Neural progenitor cell (in vitro differentiated cells): ENCODE results near the gene ZDHHC14. TPM values are rescaled to one million over a fixed set of nuclear protein-coding genes. Genes with fewer than 3 reads are reported as not detected.

Experiments used
- DNase-seq: peaks from one replicate; pipeline ENCODE4 v3.0.0-alpha.2; 2016; ENCODE audit warnings: low spot score
- H2AFZ ChIP-seq: fragments of 200-600 bp; sonication (generic); replicated peaks from 2 replicates; pipeline ENCODE4 v1.6.1; 2016; ENCODE audit warnings: antibody characterized with exemption
- H3F3A ChIP-seq: fragments of 200-600 bp; sonication (generic); 2 replicates; pipeline ENCODE4 v1.6.1; 2016; ENCODE audit warnings: antibody characterized with exemption, low read depth
- H3K27ac ChIP-seq: fragments of 200-600 bp; sonication (generic); 2 replicates; pipeline ENCODE4 v1.5.1; 2016; ENCODE audit warnings: mild to moderate bottlenecking
- H3K27me3 ChIP-seq: fragments of 200-600 bp; sonication (generic); 2 replicates; pipeline ENCODE4 v1.6.1; 2016; ENCODE audit warnings: mild to moderate bottlenecking, moderate library complexity
- H3K36me3 ChIP-seq: fragments of 200-600 bp; sonication (generic); 2 replicates; pipeline ENCODE4 v1.5.1; 2016
- H3K4me1 ChIP-seq: fragments of 200-600 bp; sonication (generic); 2 replicates; pipeline ENCODE4 v1.6.1; 2016; ENCODE audit warnings: mixed run types
- H3K4me2 ChIP-seq: fragments of 200-600 bp; sonication (generic); 2 replicates; pipeline ENCODE4 v1.6.1; 2016
- H3K4me3 ChIP-seq: fragments of 200-600 bp; sonication (generic); 2 replicates; pipeline ENCODE4 v1.5.1; 2016
- H3K79me2 ChIP-seq: fragments of 200-600 bp; sonication (generic); 2 replicates; pipeline ENCODE4 v1.6.1; 2016; ENCODE audit warnings: low read depth
- H3K9ac ChIP-seq: fragments of 200-600 bp; sonication (generic); 2 replicates; pipeline ENCODE4 v1.6.1; 2016
- H3K9me3 ChIP-seq: fragments of 200-600 bp; sonication (generic); 2 replicates; pipeline ENCODE4 v1.5.1; 2016; ENCODE audit warnings: low read depth
- H4K20me1 ChIP-seq: fragments of 200-600 bp; sonication (generic); 2 replicates; pipeline ENCODE4 v1.6.1; 2016; ENCODE audit warnings: low read depth
- H3K27ac Mint-ChIP-seq: 3 replicates; pipeline ENCODE4 v1.8.0; 2021; ENCODE audit warnings: mixed read lengths
- H3K27me3 Mint-ChIP-seq: 2 replicates; pipeline ENCODE4 v1.8.0; 2022; ENCODE audit warnings: low read depth, mild to moderate bottlenecking, inconsistent platforms, moderate library complexity, mixed read lengths; ENCODE audit not compliant: insufficient read depth
- H3K36me3 Mint-ChIP-seq: 3 replicates; pipeline ENCODE4 v1.8.0; 2021; ENCODE audit warnings: mixed read lengths
- H3K4me1 Mint-ChIP-seq: 3 replicates; pipeline ENCODE4 v1.8.0; 2021; ENCODE audit warnings: mixed read lengths
- H3K4me3 Mint-ChIP-seq: 3 replicates; pipeline ENCODE4 v1.8.0; 2021; ENCODE audit warnings: mild to moderate bottlenecking, moderate library complexity, mixed read lengths
- H3K9me3 Mint-ChIP-seq: 3 replicates; pipeline ENCODE4 v1.8.0; 2020; ENCODE audit warnings: mixed read lengths
- EZH2 ChIP-seq: fragments of 200-600 bp; sonication (generic); IDR thresholded peaks from 2 replicates; pipeline ENCODE4 v1.6.1; 2017; ENCODE audit warnings: antibody characterized with exemption, mild to moderate bottlenecking, moderate library complexity
- EZH2phosphoT487 ChIP-seq: fragments of 200-600 bp; sonication (generic); IDR thresholded peaks from 2 replicates; pipeline ENCODE4 v1.6.1; 2017; ENCODE audit warnings: antibody characterized with exemption
- total RNA-seq: library from RNA; depleted of rRNA; stranded (reverse); fragments of >200 nt; gene quantifications from 2 replicates; pipeline ENCODE4 v1.2.3, GENCODE V29; 2015; ENCODE audit warnings: low replicate concordance
- TF ChIP-seq, protein P1 (sequence below): fragments of 200-600 bp; sonication (generic); IDR thresholded peaks from 2 replicates; pipeline ENCODE4 v1.5.1; 2017; ENCODE audit warnings: antibody characterized with exemption, mild to moderate bottlenecking

ZDHHC14 gene
- total RNA-seq, 1 donor from 2014 or later, result 14.5 TPM

DNA sequence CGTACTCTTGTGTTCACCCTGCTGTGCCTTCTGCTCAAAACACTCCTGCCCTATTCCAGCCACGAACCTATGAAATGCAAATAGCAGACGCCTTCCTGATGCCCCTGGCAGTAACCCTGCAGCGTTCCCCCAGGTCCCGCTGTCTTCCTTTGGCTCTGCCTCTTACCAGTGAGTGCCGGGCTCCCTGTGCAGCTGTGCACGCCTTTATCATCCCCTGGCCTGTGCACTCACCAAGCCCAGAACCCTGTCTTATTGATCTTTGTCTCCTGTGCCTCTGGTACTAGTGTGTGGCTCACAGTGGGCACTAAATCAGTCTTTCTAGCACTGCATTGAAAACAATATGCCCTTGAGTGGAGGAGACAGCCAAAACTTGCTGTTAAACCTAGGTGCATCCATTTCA is 19.7 kb downstream of the ZDHHC14 start:
- Histone ChIP-seq H3K4me3 (no peak overlapping the region), H3K4me1 (peaks cover 50% of the 10 kb centered on the region), H3K9ac (no peak overlapping the region), H3K27ac (peak overlapping the region; percentile 1), H3F3A (peaks cover 23% of the 10 kb centered on the region), H3K79me2 (no peaks in the 10 kb centered on the region), H3K9me3 (no peaks in the 10 kb centered on the region), H3K27me3 (no peaks in the 10 kb centered on the region), H4K20me1 (peaks cover 7% of the 10 kb centered on the region), H2AFZ (no peak overlapping the region), H3K36me3 (no peaks in the 10 kb centered on the region), H3K4me2 (no peak overlapping the region)
- Mint-ChIP-seq H3K27me3 (no peaks in the 10 kb centered on the region), H3K4me1 (peaks cover 12% of the 10 kb centered on the region), H3K27ac (no peak overlapping the region), H3K36me3 (peaks cover 4% of the 10 kb centered on the region), H3K4me3 (no peak overlapping the region), H3K9me3 (no peaks in the 10 kb centered on the region)
- TF ChIP-seq EZH2phosphoT487, result no peak
- no peak for TF ChIP-seq EZH2
- TF ChIP-seq, protein P1, sequence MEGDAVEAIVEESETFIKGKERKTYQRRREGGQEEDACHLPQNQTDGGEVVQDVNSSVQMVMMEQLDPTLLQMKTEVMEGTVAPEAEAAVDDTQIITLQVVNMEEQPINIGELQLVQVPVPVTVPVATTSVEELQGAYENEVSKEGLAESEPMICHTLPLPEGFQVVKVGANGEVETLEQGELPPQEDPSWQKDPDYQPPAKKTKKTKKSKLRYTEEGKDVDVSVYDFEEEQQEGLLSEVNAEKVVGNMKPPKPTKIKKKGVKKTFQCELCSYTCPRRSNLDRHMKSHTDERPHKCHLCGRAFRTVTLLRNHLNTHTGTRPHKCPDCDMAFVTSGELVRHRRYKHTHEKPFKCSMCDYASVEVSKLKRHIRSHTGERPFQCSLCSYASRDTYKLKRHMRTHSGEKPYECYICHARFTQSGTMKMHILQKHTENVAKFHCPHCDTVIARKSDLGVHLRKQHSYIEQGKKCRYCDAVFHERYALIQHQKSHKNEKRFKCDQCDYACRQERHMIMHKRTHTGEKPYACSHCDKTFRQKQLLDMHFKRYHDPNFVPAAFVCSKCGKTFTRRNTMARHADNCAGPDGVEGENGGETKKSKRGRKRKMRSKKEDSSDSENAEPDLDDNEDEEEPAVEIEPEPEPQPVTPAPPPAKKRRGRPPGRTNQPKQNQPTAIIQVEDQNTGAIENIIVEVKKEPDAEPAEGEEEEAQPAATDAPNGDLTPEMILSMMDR, result no peak
- no peak for DNase-seq

DNA sequence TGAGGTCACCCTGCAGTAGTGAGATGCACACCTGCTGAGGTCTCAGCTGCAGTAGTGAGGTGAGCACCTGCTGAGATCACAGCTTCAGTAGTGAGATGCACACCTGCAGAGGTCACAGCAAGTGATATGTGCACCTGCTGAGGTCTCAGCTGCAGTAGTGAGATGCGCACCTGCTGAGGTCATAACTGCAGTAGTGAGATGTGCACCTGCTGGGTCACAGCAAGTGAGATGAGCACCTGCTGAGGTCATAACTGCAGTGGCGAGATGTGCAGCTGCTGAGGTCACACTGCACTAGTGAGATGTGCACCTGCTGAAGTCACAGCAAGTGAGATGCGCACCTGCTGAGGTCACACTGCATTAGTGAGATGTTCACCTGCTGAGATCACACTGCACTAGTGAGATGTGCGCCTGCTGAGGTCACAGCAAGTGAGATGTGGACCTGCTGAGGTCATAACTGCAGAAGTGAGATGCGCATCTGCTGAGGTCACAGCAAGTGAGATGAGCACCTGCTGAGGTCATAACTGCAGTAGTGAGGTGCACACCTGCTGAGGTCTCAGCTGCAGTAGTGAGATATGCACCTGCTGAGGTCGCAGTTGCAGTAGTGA is 20.8 kb downstream of the ZDHHC14 start:
- peaks cover 21% of the 10 kb centered on the region for H3K4me1 Mint-ChIP-seq
- TF ChIP-seq, protein P1, result no peak
- no peak for TF ChIP-seq EZH2phosphoT487
- TF ChIP-seq EZH2, result no peak
- H3K27me3 Mint-ChIP-seq, result peaks cover 4% of the 10 kb centered on the region
- peaks cover 3% of the 10 kb centered on the region for H3K36me3 Mint-ChIP-seq
- Histone ChIP-seq H3F3A (peaks cover 34% of the 10 kb centered on the region), H3K36me3 (no peaks in the 10 kb centered on the region), H3K27me3 (no peaks in the 10 kb centered on the region), H3K4me1 (peaks cover 61% of the 10 kb centered on the region), H2AFZ (no peak overlapping the region), H4K20me1 (peaks cover 7% of the 10 kb centered on the region), H3K79me2 (no peaks in the 10 kb centered on the region), H3K9me3 (no peaks in the 10 kb centered on the region), H3K4me2 (no peak overlapping the region), H3K27ac (no peak overlapping the region), H3K4me3 (no peak overlapping the region), H3K9ac (no peak overlapping the region)
- no peak overlapping the region for H3K27ac Mint-ChIP-seq
- no peaks in the 10 kb centered on the region for H3K9me3 Mint-ChIP-seq
- DNase-seq, result no peak
- H3K4me3 Mint-ChIP-seq, result no peak overlapping the region

DNA sequence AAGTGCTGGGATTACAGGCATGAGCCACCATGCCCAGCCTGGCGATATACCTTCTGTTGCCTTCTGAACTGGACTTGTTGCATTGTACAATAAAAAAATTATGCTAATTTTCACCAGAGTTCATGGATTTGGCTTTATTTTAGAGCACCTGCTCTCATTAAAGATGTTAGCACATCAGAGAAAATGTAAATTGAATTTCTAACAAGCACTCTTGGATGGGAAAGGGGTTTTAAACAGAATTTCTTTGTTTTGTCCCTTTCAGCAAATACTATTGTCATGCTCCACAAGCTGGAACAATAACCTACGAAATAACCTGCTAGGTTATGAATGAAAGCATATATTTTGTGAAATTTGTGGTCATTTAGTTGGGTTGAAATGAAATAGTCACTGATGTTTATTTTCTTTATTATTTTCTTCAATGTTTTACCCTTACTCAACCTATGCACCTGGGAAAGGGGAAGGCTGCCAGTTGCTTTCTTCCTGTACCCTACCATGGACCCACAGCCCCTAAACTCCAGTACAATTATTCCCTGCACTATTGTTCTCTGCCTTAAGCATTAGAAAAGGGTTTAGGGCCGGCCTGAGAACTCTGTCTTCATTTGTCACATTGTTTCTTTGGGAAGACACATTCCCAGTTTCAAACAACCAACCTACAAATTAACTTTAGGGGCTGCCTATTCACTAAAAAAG is 22.2 kb downstream of the ZDHHC14 start:
- Histone ChIP-seq H3K9me3 (no peaks in the 10 kb centered on the region), H3F3A (peaks cover 31% of the 10 kb centered on the region), H3K4me3 (no peak overlapping the region), H2AFZ (no peak overlapping the region), H3K4me1 (peaks cover 60% of the 10 kb centered on the region), H4K20me1 (peaks cover 3% of the 10 kb centered on the region), H3K27ac (peak overlapping the region; percentile 78), H3K27me3 (no peaks in the 10 kb centered on the region), H3K9ac (no peak overlapping the region), H3K36me3 (no peaks in the 10 kb centered on the region), H3K79me2 (no peaks in the 10 kb centered on the region), H3K4me2 (peak overlapping the region; percentile 20)
- DNase-seq, result no peak
- TF ChIP-seq, protein P1, result no peak
- TF ChIP-seq EZH2phosphoT487 (no peak), EZH2 (no peak)
- Mint-ChIP-seq H3K27me3 (peaks cover 4% of the 10 kb centered on the region), H3K4me1 (peaks cover 20% of the 10 kb centered on the region), H3K36me3 (no peaks in the 10 kb centered on the region), H3K4me3 (no peak overlapping the region), H3K27ac (no peak overlapping the region), H3K9me3 (no peaks in the 10 kb centered on the region)
